ENCODE data around the gene ITFG1. TPM values are rescaled to one million over a fixed set of nuclear protein-coding genes. Genes with fewer than 3 reads are reported as not detected.

The ITFG1 gene
- total RNA-seq, 1 experiment from 2014 or later: 18.0 TPM

GRCh38 chr16:47470211-47470610 is 9.3 kb upstream of the ITFG1 start:
- Histone ChIP-seq H2BK120ac (ENCODE audit: low read depth, low read length, poor library complexity, severe bottlenecking) (no peak overlapping the region), H4K91ac (ENCODE audit: insufficient read length, low read depth, low read length) (no peak overlapping the region), H2AK5ac (ENCODE audit: insufficient read length, low read length) (no peak overlapping the region), H3K23me2 (ENCODE audit: insufficient read length, low read depth, low read length, poor library complexity, severe bottlenecking) (no peaks in the 10 kb centered on the region), H3K18ac (ENCODE audit: insufficient read length, low read depth, low read length) (no peak overlapping the region), H3K23ac (ENCODE audit: insufficient read length, low read depth, low read length) (no peak overlapping the region), H4K8ac (replicated peaks; ENCODE audit: insufficient read length, low read depth, low read length) (no peak overlapping the region), H2AFZ (ENCODE audit: low read length) (no peak overlapping the region), H3K9ac (ENCODE audit: extremely low read depth, insufficient read length, low read length) (no peak overlapping the region), H2BK5ac (ENCODE audit: insufficient read length, low read length) (no peak overlapping the region), H2BK15ac (ENCODE audit: low read depth, low read length) (no peak overlapping the region), H3K27ac (ENCODE audit: insufficient read length, low read depth, low read length) (no peak overlapping the region), H3K14ac (ENCODE audit: insufficient read depth, low read length) (no peak overlapping the region), H3K4me2 (ENCODE audit: insufficient read depth, insufficient read length, low read length) (no peak overlapping the region), H3K27me3 (ENCODE audit: insufficient read depth, low read length) (no peaks in the 10 kb centered on the region), H3K79me1 (ENCODE audit: insufficient read depth, low read depth, low read length, poor library complexity, severe bottlenecking) (no peaks in the 10 kb centered on the region), H2BK20ac (ENCODE audit: low read depth, low read length, poor library complexity, severe bottlenecking) (no peak overlapping the region), H3K4me1 (ENCODE audit: insufficient read depth, low read length) (no peaks in the 10 kb centered on the region), H3K4ac (ENCODE audit: low read depth, low read length) (no peak overlapping the region), H3K9me3 (ENCODE audit: control insufficient read depth, low read depth, low read length) (no peaks in the 10 kb centered on the region), H3K56ac (ENCODE audit: insufficient read length, low read depth, low read length) (no peak overlapping the region), H3K79me2 (ENCODE audit: insufficient read depth, low read length) (no peaks in the 10 kb centered on the region), H3T11ph (ENCODE audit: low read length) (no peak overlapping the region), H4K20me1 (ENCODE audit: control insufficient read depth, insufficient read depth, insufficient read length) (no peaks in the 10 kb centered on the region), H4K5ac (ENCODE audit: insufficient read length, low read depth, low read length) (no peak overlapping the region), H2BK12ac (ENCODE audit: insufficient read length, low read depth, low read length) (no peak overlapping the region)
- TF ChIP-seq CTCF (conservative IDR thresholded peaks at IDR 0.05): no peak
- Mint-ChIP-seq H3K4me3 (no peak overlapping the region), H3K36me3 (ENCODE audit: insufficient read depth in 1 of 3, low read depth in 3 of 3) (no peaks in the 10 kb centered on the region; a peak in 1 of 7 replicates), H3K27ac (no peak overlapping the region), H3K27me3 (ENCODE audit: low read depth) (no peaks in the 10 kb centered on the region; the same call in 1 of the 2 replicates), H3K9me3 (no peaks in the 10 kb centered on the region), H3K4me1 (peaks cover 7 to 15% of the 10 kb centered on the region in 2 experiments)
- no peak for DNase-seq
- no CpG with 5 or more reads among the region's 7 CpGs for WGBS (ENCODE audit: extremely low coverage, insufficient read length, low lambda C conversion rate)
